ENCODE measurements around the gene CRISPLD2. TPM values are rescaled to one million over a fixed set of nuclear protein-coding genes. Genes with fewer than 3 reads are reported as not detected.

CRISPLD2 gene
- total and polyA plus RNA-seq, 9 of the 15 experiments (the other 6 are each of a cell fraction or from before 2014, with no cell fraction given) = 0.03 to 0.24 (median 0.04) TPM; not detected in 4

DNA sequence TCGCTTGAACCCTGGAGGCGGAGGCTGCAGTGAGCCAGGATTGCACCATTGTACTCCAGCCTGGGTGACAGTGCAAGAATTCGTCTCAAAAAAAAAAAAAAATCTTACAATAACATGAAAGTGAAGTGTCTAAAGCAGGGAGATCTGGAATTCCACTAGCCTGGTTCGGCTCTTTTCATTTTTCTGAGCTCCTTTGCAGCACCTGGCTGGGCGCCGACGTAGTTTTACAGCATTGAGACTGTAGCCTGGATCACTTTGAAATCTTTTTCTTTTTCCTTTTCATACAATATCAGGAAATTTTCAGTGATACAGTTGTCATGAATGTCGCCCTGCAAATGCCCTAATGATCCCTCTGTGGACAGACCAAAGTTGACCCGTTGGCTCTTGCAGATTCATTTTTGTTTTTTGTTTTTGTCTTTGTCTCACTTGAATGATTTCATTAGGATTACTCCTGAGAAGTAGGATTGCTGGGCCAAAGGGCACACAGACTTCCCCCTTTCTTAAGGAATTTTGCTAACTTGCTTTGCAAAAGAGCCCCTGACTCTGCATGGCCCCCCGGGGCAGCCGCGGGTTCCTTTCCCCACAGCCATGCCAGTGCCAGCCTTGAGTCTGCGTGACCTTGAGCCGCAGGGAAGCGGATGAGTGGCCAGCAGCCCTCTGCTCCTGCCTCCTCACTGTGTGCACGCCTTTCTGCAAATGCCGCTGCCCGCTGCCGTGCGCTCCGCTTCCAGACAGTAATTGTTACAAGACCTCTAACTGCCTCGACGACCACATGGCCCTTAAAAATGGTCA is 28.0 kb downstream of the CRISPLD2 start:
- peaks cover 83 to 96% of the 10 kb centered on the region in 2 experiments for H3K27me3 ChIP-seq (ENCODE audit: control insufficient read depth in 2 of 2, insufficient read depth in 2 of 2, low read length in 2 of 2)
- ATAC-seq (no peak), FAIRE-seq (no peak), DNase-seq (ENCODE audit: extremely low read depth in 1 of 4, low spot score in 3 of 4) (no peak)
- H3K27ac ChIP-seq (ENCODE audit: extremely low read depth, low read depth, low read length) = no peak overlapping the region
- H3K36me3 ChIP-seq (ENCODE audit: control insufficient read depth, insufficient read depth, low read length) = no peaks in the 10 kb centered on the region
- intact Hi-C loops (cut with micrococcal nuclease) (no loop called here), in situ Hi-C loops (cut with MboI) (no loop called here)
- 0 out of 4 replicates have a peak overlapping the region, but pooled peaks of 1 of the 2 experiments have one; percentile 19 for H3K9ac ChIP-seq (ENCODE audit: insufficient read depth in 1 of 2, low read depth in 2 of 2, low read length in 2 of 2)
- ChIA-PET CTCF (ENCODE audit: low intra/inter-chr PET ratio) (no interaction called here), POLR2A (interaction anchor here (0.6 to 1.4 kb wide), 6 partner anchors 9 to 38 kb away, joined by 3 to 9 read pairs (median 4); no protein-coding TSS in a partner anchor)
- TF ChIP-seq SMARCE1 (IDR thresholded peaks at IDR 0.05) (no peak), SRSF3 (IDR thresholded peaks at IDR 0.05; ENCODE audit: insufficient read depth, low read length) (no peak), HSF4 (CRISPR knock-in tag; IDR thresholded peaks at IDR 0.05; ENCODE audit: borderline replicate concordance) (no peak), THRA (IDR thresholded peaks at IDR 0.05) (no peak), ELF4 (CRISPR knock-in tag; IDR thresholded peaks at IDR 0.05) (no peak), PRPF4 (IDR thresholded peaks at IDR 0.05; ENCODE audit: insufficient read depth, low read depth, low read length, poor library complexity, severe bottlenecking) (no peak), ATF7 (IDR thresholded peaks at IDR 0.05) (no peak), STAG1 (CRISPR knock-in tag; IDR thresholded peaks at IDR 0.05; ENCODE audit: borderline replicate concordance) (no peak), POU5F1 (IDR thresholded peaks at IDR 0.05; ENCODE audit: borderline replicate concordance, low read depth, low read length, partially characterized antibody) (no peak), RFX1 (IDR thresholded peaks at IDR 0.05) (no peak), KLF16 (IDR thresholded peaks at IDR 0.05) (no peak), CBFA2T2 (conservative IDR thresholded peaks at IDR 0.05) (no peak), MEIS2 (IDR thresholded peaks at IDR 0.05; ENCODE audit: partially characterized antibody) (no peak)
- 26% methylated on average over 23 of the region's 23 CpGs for WGBS (ENCODE audit: insufficient coverage, low coverage, missing lambda C conversion rate)
- H3K4me2 ChIP-seq (ENCODE audit: insufficient read depth, low read length) = no peak overlapping the region
- no peak overlapping the region for H3K4me3 ChIP-seq
- H3K9me3 ChIP-seq (replicated peaks; ENCODE audit: control insufficient read depth, insufficient read depth, low read depth, low read length) = no peaks in the 10 kb centered on the region
- H2AFZ ChIP-seq (ENCODE audit: low read depth, low read length) = no peak overlapping the region
- no TSS peak for BruUV-seq (replicated peaks)
- peaks cover 30% of the 10 kb centered on the region for H4K20me1 ChIP-seq (replicated peaks; ENCODE audit: control insufficient read depth, insufficient read depth, low read length)
- peaks cover 0 to 13% of the 10 kb centered on the region in 2 experiments; a peak in 1 of 5 replicates for H3K4me1 ChIP-seq (replicated peaks in 1 of 2; ENCODE audit: control insufficient read depth in 2 of 2, insufficient read depth in 2 of 2, low read length in 2 of 2)
- no peaks in the 10 kb centered on the region for H3K9me1 ChIP-seq (ENCODE audit: control insufficient read depth, insufficient read depth, low read length)
- no peaks in the 10 kb centered on the region for H3K79me2 ChIP-seq (ENCODE audit: control insufficient read depth, insufficient read depth, low read length)
